HG02973 (cell line): ENCODE data around the gene TMEM236.

Source experiments
- ATAC-seq: cut with Tn5 transposase; IDR thresholded peaks from one replicate; pipeline ENCODE4 v1.9.1; 2021; ENCODE audit warnings: moderate library complexity; ENCODE audit not compliant: unreplicated experiment

Gene TMEM236

GRCh38 chr10:17737027-17737965 lies 14.7 kb upstream of the TMEM236 start:
- ATAC-seq, result no peak

GRCh38 chr10:17740668-17741067 lies 11.3 kb upstream of the TMEM236 start:
- no peak for ATAC-seq

- ATAC-seq, result no peak
Observed at GRCh38 chr10:17742918-17743317, 9.1 kb upstream of the TMEM236 start.

GRCh38 chr10:17743437-17743836 lies 8.6 kb upstream of the TMEM236 start:
- ATAC-seq, result no peak

GRCh38 chr10:17744341-17744861 lies 7.6 kb upstream of the TMEM236 start:
- no peak for ATAC-seq

- no peak for ATAC-seq
Observed at GRCh38 chr10:17747883-17748550, 4.0 kb upstream of the TMEM236 start.

- no peak for ATAC-seq
Observed at GRCh38 chr10:17749890-17750289, 2.1 kb upstream of the TMEM236 start.

- peak; percentile 98 for ATAC-seq
Observed at GRCh38 chr10:17756557-17757217, 4.7 kb downstream of the TMEM236 start.

GRCh38 chr10:17758200-17758599 lies 6.2 kb downstream of the TMEM236 start:
- ATAC-seq, result no peak

GRCh38 chr10:17758896-17759295 lies 6.9 kb downstream of the TMEM236 start:
- no peak for ATAC-seq

- ATAC-seq, result no peak
Observed at GRCh38 chr10:17764142-17764541, 12.1 kb downstream of the TMEM236 start.

- ATAC-seq, result no peak
Observed at GRCh38 chr10:17765602-17766001, 13.6 kb downstream of the TMEM236 start.

- ATAC-seq, result no peak
Observed at GRCh38 chr10:17766731-17767130, 14.7 kb downstream of the TMEM236 start.

GRCh38 chr10:17768496-17768895 lies 16.5 kb downstream of the TMEM236 start:
- ATAC-seq, result no peak

GRCh38 chr10:17768957-17769356 lies 17.0 kb downstream of the TMEM236 start:
- ATAC-seq, result no peak

- ATAC-seq, result no peak
Observed at GRCh38 chr10:17771017-17771416, 19.0 kb downstream of the TMEM236 start.

GRCh38 chr10:17779784-17780183 lies 27.8 kb downstream of the TMEM236 start:
- ATAC-seq, result no peak

- no peak for ATAC-seq
Observed at GRCh38 chr10:17780727-17781126, 28.7 kb downstream of the TMEM236 start.

- ATAC-seq, result no peak
Observed at GRCh38 chr10:17781856-17782255, 29.9 kb downstream of the TMEM236 start.

GRCh38 chr10:17782921-17783665 lies 31.1 kb downstream of the TMEM236 start:
- no peak for ATAC-seq

- no peak for ATAC-seq
Observed at GRCh38 chr10:17783751-17784150, 31.8 kb downstream of the TMEM236 start.
